Measurements from ENCODE around the gene SLC25A22. TPM values are rescaled to one million over a fixed set of nuclear protein-coding genes. Genes with fewer than 3 reads are reported as not detected.

Gene SLC25A22
- total RNA-seq, 1 experiment from 2014 or later = 38.1 TPM

DNA sequence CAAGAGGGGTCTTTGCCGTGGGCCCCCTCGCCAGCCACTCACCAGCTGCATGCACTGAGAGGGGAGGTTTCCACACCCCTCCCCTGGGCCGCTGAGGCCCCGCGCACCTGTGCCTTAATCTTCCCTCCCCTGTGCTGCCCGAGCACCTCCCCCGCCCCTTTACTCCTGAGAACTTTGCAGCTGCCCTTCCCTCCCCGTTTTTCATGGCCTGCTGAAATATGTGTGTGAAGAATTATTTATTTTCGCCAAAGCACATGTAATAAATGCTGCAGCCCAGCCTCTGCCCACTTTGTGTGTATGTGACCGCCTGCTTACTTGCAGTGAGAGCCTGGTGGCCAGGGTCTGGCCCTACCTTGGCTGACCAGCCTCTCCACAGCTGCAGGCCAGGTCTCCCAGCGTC lies 26.9 kb upstream of the SLC25A22 start:
- ChIA-PET POLR2A (ENCODE audit: low non-redundant PET) (no interaction called here), CTCF (no interaction called here)
- Histone ChIP-seq H3K9me3 (ENCODE audit: low read depth, low read length, poor library complexity, severe bottlenecking) (no peaks in the 10 kb centered on the region), H3K4me3 (ENCODE audit: low read depth, low read length, poor library complexity, severe bottlenecking) (no peak overlapping the region), H3K4me1 (ENCODE audit: insufficient read depth, low read length, poor library complexity, severe bottlenecking) (peaks cover 16% of the 10 kb centered on the region), H3K27me3 (replicated peaks; ENCODE audit: insufficient read depth, low read depth, low read length, poor library complexity) (no peaks in the 10 kb centered on the region), H3K27ac (ENCODE audit: low read depth, low read length, poor library complexity, severe bottlenecking) (no peak overlapping the region), H3K36me3 (ENCODE audit: insufficient read depth, low read length, poor library complexity, severe bottlenecking) (peaks cover 4% of the 10 kb centered on the region)
- intact Hi-C loops (cut with micrococcal nuclease; ENCODE audit: unreplicated experiment) = no loop called here
- no TSS peak for BruUV-seq (replicated peaks)
- no peak for DNase-seq (ENCODE audit: low spot score)
- TF ChIP-seq CTCF (conservative IDR thresholded peaks at IDR 0.05; ENCODE audit: low read depth, low read length) = no peak
- no peak for TF ChIP-seq EZH2 (IDR thresholded peaks at IDR 0.05; ENCODE audit: borderline replicate concordance, low read depth, low read length, poor library complexity, severe bottlenecking)

- no TSS peak for BruUV-seq (replicated peaks)
- H3K27ac ChIP-seq (ENCODE audit: low read depth, low read length, poor library complexity, severe bottlenecking) = no peak overlapping the region
- POLR2A ChIA-PET (ENCODE audit: low non-redundant PET) = no interaction called here
- DNase-seq (ENCODE audit: low spot score) = no peak
- no peaks in the 10 kb centered on the region for H3K9me3 ChIP-seq (ENCODE audit: low read depth, low read length, poor library complexity, severe bottlenecking)
- no peaks in the 10 kb centered on the region for H3K27me3 ChIP-seq (replicated peaks; ENCODE audit: insufficient read depth, low read depth, low read length, poor library complexity)
- peaks cover 4% of the 10 kb centered on the region for H3K36me3 ChIP-seq (ENCODE audit: insufficient read depth, low read length, poor library complexity, severe bottlenecking)
- H3K4me3 ChIP-seq (ENCODE audit: low read depth, low read length, poor library complexity, severe bottlenecking) = no peak overlapping the region
- intact Hi-C loops (cut with micrococcal nuclease; ENCODE audit: unreplicated experiment) = no loop called here
- peaks cover 10% of the 10 kb centered on the region for H3K4me1 ChIP-seq (ENCODE audit: insufficient read depth, low read length, poor library complexity, severe bottlenecking)
- CTCF ChIA-PET = no interaction called here
- TF ChIP-seq CTCF (conservative IDR thresholded peaks at IDR 0.05; ENCODE audit: low read depth, low read length) = no peak
- TF ChIP-seq EZH2 (IDR thresholded peaks at IDR 0.05; ENCODE audit: borderline replicate concordance, low read depth, low read length, poor library complexity, severe bottlenecking) = no peak
Measured at GRCh38 chr11:824292-824880, 26.3 kb upstream of the SLC25A22 start.

GRCh38 chr11:823441-824291 lies 25.6 kb upstream of the SLC25A22 start:
- Histone ChIP-seq H3K4me3 (ENCODE audit: low read depth, low read length, poor library complexity, severe bottlenecking) (no peak overlapping the region), H3K36me3 (ENCODE audit: insufficient read depth, low read length, poor library complexity, severe bottlenecking) (peaks cover 4% of the 10 kb centered on the region), H3K4me1 (ENCODE audit: insufficient read depth, low read length, poor library complexity, severe bottlenecking) (peaks cover 14% of the 10 kb centered on the region), H3K27ac (ENCODE audit: low read depth, low read length, poor library complexity, severe bottlenecking) (no peak overlapping the region), H3K9me3 (ENCODE audit: low read depth, low read length, poor library complexity, severe bottlenecking) (no peaks in the 10 kb centered on the region), H3K27me3 (replicated peaks; ENCODE audit: insufficient read depth, low read depth, low read length, poor library complexity) (no peaks in the 10 kb centered on the region)
- CTCF ChIA-PET = no interaction called here
- POLR2A ChIA-PET (ENCODE audit: low non-redundant PET) = no interaction called here
- intact Hi-C loops (cut with micrococcal nuclease; ENCODE audit: unreplicated experiment) = no loop called here
- BruUV-seq (replicated peaks) = no TSS peak
- no peak for DNase-seq (ENCODE audit: low spot score)
- no peak for TF ChIP-seq EZH2 (IDR thresholded peaks at IDR 0.05; ENCODE audit: borderline replicate concordance, low read depth, low read length, poor library complexity, severe bottlenecking)
- no peak for TF ChIP-seq CTCF (conservative IDR thresholded peaks at IDR 0.05; ENCODE audit: low read depth, low read length)

All from A673 (cell line).